Ovary (tissue), 3 donors: Measurements from ENCODE around the gene KLF16.
"Not testable (repeated sequence)": the region's sequence is repeated elsewhere in the genome, so short reads cannot be mapped to it uniquely, and the experiment has no call there.

Experiments
- CTCF ChIP-seq, 3 donors: fragments of 450-650 bp in 2 of 3; fragments of 200-600 bp in 1 of 3; IDR thresholded peaks; one replicate each; pipeline versions ENCODE4 v1.5.1 to v1.8.0; 2016 to 2022; ENCODE audit warnings: antibody characterized with exemption in 3 of 3, mild to moderate bottlenecking in 1 of 3
- EP300 ChIP-seq: sonication (generic); formaldehyde crosslinking; IDR thresholded peaks from one replicate; pipeline ENCODE4 v1.6.1; 2017; ENCODE audit warnings: antibody characterized with exemption
- POLR2A ChIP-seq: fragments of 450-650 bp; IDR thresholded peaks from one replicate; pipeline ENCODE4 v1.6.1; 2017; ENCODE audit warnings: antibody characterized with exemption, mild to moderate bottlenecking, moderate library complexity
- donor health status: DM: no; HTN: no; CAD: no.

- TF ChIP-seq CTCF (IDR thresholded peaks at IDR 0.05); POLR2A; EP300: not testable (repeated sequence)
Observed at GRCh38 chr19:1881393-1882088, 18.2 kb upstream of the KLF16 start.
